Spleen (tissue), 11 donors: ENCODE measurements around the gene CHIA. TPM values are rescaled to one million over a fixed set of nuclear protein-coding genes. Genes with fewer than 3 reads are reported as not detected.

Experiments
- DNase-seq: peaks from one replicate; pipeline ENCODE4 v3.0.0-alpha.2; 2020
- H3K27ac ChIP-seq, 8 donors: fragments of 200-600 bp; sonication (generic) in 7 of 8; 1 replicate in 4 of 8; 2 replicates in 4 of 8; pipeline versions ENCODE4 v1.5.0 to v1.8.0; 2016 to 2021; ENCODE audit warnings: inconsistent platforms in 4 of 8, mild to moderate bottlenecking in 4 of 8, moderate library complexity in 1 of 8
- H3K27me3 ChIP-seq, 7 donors: fragments of 200-600 bp; sonication (generic) in 6 of 7; replicated peaks in 1 of 7; 1 replicate in 4 of 7; 2 replicates in 3 of 7; pipeline versions ENCODE4 v1.5.0 to v1.8.0; 2016 to 2021; ENCODE audit warnings: inconsistent platforms in 3 of 7, mild to moderate bottlenecking in 1 of 7
- H3K36me3 ChIP-seq, 6 donors: fragments of 200-600 bp; sonication (generic) in 5 of 6; 1 replicate in 4 of 6; 2 replicates in 2 of 6; pipeline versions ENCODE4 v1.5.0 to v1.8.0; 2016 to 2021; ENCODE audit warnings: inconsistent platforms in 2 of 6
- H3K4me1 ChIP-seq, 6 donors: fragments of 200-600 bp; sonication (generic) in 5 of 6; 1 replicate in 3 of 6; 2 replicates in 3 of 6; pipeline versions ENCODE4 v1.5.0 to v1.8.0; 2016 to 2021; ENCODE audit warnings: inconsistent platforms in 3 of 6
- H3K4me3 ChIP-seq, 8 donors: fragments of 200-600 bp; sonication (generic) in 7 of 8; 1 replicate in 4 of 8; 2 replicates in 4 of 8; pipeline versions ENCODE4 v1.5.0 to v1.8.0; 2016 to 2021; ENCODE audit warnings: inconsistent platforms in 4 of 8, mild to moderate bottlenecking in 4 of 8, moderate library complexity in 2 of 8
- H3K9me3 ChIP-seq, 8 donors: fragments of 200-600 bp; sonication (generic) in 7 of 8; 1 replicate in 4 of 8; 2 replicates in 4 of 8; pipeline versions ENCODE4 v1.5.0 to v1.8.0; 2016 to 2021; ENCODE audit warnings: inconsistent platforms in 4 of 8
- POLR2A ChIP-seq, 3 donors: fragments of 450-650 bp; IDR thresholded peaks; one replicate each; pipeline ENCODE4 v1.5.1; 2017; ENCODE audit warnings: antibody characterized with exemption in 3 of 3, mild to moderate bottlenecking in 1 of 3
- POLR2AphosphoS5 ChIP-seq, 3 donors: sonication (generic); formaldehyde crosslinking; IDR thresholded peaks; one replicate each; pipeline ENCODE4 v1.5.1; 2017; ENCODE audit warnings: antibody characterized with exemption in 3 of 3
- WGBS, 5 donors: extraction: QIAGEN DNeasy Blood & Tissue Kit in 3 of 5; methylation state at CpG; one replicate each; pipeline versions ENCODE4 v1.1.5 to v1.1.7; 2013 to 2018; 5-methylcytosine and 5-hydroxymethylcytosine counted together
- intact Hi-C: fragments of 100-400 bp; cut with DNase I; formaldehyde crosslinking; loops from one replicate; pipeline ENCODE4 v1.15.0; 2023; ENCODE audit warnings: low total_unique reads
- polyA plus RNA-seq, 3 donors: library from polyadenylated mRNA; stranded (reverse); fragments of 200-250 nt; gene quantifications; one replicate each; pipeline ENCODE4 v1.2.1, GENCODE V29; 2013
- total RNA-seq, 7 donors: library from RNA; depleted of rRNA in 3 of 7; stranded (reverse); fragments of >200 nt in 3 of 7; fragmentation: NEBNext Ultra II Directional in 4 of 7; extraction: Animal tissue kit (Norgen Biotek cat#: 25700) in 4 of 7; gene quantifications; one replicate each; pipeline versions ENCODE4 v1.1.0 to v1.2.1, GENCODE V29; 2016 to 2021
- TF ChIP-seq, protein P1 (sequence below), 11 experiments: fragments of 200-600 bp in 7 of 11; fragments of 450-650 bp in 4 of 11; sonication (generic) in 4 of 11; IDR thresholded peaks in 8 of 11; conservative IDR thresholded peaks in 3 of 11; 1 replicate in 7 of 11; 2 replicates in 4 of 11; pipeline versions ENCODE4 v1.4.0 to v1.8.0; 2016 to 2021; ENCODE audit warnings: antibody characterized with exemption in 11 of 11, inconsistent platforms in 4 of 11, mild to moderate bottlenecking in 1 of 11
- donor health status: healthy with polysubstance abuse.
- donor health status: DM: no; HTN: no; CAD: no; lungs with moderate emphysema.
- donor health status: DM: no; HTN: no; CAD: no.
- donor health status: Bipolar disorder and iron deficiency.
- donor health status: healthy.
- donor health status: DM: no; HTN: no; CAD: no.
- donor health status: DM: yes; HTN: yes; CAD: no.

CHIA gene
- total and polyA plus RNA-seq, 10 donors, result 0.14 TPM; not detected in 9

DNA sequence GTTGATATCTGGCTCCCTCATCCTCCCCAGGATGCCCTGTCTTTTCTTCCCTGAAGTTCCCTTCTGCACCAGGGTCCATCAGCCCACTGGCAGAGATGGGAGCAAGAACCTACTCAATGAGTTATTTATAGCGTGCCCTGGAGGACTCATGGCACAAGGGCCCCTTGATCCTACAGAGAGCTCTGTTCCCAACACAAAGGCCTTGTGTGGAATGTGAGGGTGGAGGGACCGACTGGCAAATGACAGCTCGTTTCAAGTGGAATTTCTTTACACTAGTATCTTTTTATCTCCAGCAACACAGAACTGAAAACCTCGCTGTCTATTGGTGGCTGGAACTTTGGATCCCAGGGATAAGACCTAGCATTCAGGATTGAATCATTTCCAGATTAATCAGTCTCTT lies 40.7 kb upstream of the CHIA start:
- DNase-seq, result no peak
- Histone ChIP-seq H3K36me3 (no peaks in the 10 kb centered on the region), H3K4me3 (no peak overlapping the region), H3K9me3 (no peaks in the 10 kb centered on the region), H3K27ac (no peak overlapping the region), H3K27me3 (no peaks in the 10 kb centered on the region), H3K4me1 (peaks cover 0 to 3% (median 0%) of the 10 kb centered on the region in 6 donors)
- WGBS, 5 donors, result 76 to 90% (median 89%) methylated on average over 4 of the region's 4 CpGs
- intact Hi-C loops, result no loop called here
- no peak for TF ChIP-seq POLR2A (IDR thresholded peaks at IDR 0.05)
- TF ChIP-seq, protein P1, sequence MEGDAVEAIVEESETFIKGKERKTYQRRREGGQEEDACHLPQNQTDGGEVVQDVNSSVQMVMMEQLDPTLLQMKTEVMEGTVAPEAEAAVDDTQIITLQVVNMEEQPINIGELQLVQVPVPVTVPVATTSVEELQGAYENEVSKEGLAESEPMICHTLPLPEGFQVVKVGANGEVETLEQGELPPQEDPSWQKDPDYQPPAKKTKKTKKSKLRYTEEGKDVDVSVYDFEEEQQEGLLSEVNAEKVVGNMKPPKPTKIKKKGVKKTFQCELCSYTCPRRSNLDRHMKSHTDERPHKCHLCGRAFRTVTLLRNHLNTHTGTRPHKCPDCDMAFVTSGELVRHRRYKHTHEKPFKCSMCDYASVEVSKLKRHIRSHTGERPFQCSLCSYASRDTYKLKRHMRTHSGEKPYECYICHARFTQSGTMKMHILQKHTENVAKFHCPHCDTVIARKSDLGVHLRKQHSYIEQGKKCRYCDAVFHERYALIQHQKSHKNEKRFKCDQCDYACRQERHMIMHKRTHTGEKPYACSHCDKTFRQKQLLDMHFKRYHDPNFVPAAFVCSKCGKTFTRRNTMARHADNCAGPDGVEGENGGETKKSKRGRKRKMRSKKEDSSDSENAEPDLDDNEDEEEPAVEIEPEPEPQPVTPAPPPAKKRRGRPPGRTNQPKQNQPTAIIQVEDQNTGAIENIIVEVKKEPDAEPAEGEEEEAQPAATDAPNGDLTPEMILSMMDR (IDR thresholded peaks at IDR 0.05 in 8 of 11, conservative IDR thresholded peaks at IDR 0.05 in 3 of 11), result no peak
- TF ChIP-seq POLR2AphosphoS5 (IDR thresholded peaks at IDR 0.05), result no peak

DNA sequence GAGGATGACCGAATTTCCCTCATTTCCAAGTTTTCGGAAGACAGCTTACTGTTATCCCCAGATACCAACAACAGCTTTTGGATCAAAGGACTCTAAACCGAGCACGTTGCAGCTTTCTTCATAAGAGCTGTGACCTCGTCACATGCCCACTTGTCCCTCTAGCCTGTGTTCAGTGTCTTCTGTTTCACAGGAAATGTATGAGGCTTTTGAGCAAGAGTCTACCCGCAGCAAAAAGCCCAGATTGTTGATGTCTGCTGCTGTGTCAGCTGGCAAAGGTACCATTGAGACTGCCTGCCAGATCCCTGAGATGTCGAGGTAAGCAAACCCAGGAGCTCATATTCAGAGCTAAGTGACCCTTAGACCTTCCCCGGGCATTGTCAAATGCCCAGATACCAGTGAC lies 39.1 kb upstream of the CHIA start:
- intact Hi-C loops, result no loop called here
- Histone ChIP-seq H3K4me1 (peaks cover 0 to 3% (median 0%) of the 10 kb centered on the region in 6 donors), H3K27ac (no peak overlapping the region), H3K36me3 (no peaks in the 10 kb centered on the region), H3K9me3 (no peaks in the 10 kb centered on the region), H3K4me3 (no peak overlapping the region), H3K27me3 (no peaks in the 10 kb centered on the region)
- no peak for DNase-seq
- TF ChIP-seq, protein P1 (IDR thresholded peaks at IDR 0.05 in 8 of 11, conservative IDR thresholded peaks at IDR 0.05 in 3 of 11), result no peak
- TF ChIP-seq POLR2A (IDR thresholded peaks at IDR 0.05) (no peak), POLR2AphosphoS5 (IDR thresholded peaks at IDR 0.05) (no peak)
- 68 to 77% (median 73%) methylated on average over 8 of the region's 8 CpGs for WGBS, 5 donors

DNA sequence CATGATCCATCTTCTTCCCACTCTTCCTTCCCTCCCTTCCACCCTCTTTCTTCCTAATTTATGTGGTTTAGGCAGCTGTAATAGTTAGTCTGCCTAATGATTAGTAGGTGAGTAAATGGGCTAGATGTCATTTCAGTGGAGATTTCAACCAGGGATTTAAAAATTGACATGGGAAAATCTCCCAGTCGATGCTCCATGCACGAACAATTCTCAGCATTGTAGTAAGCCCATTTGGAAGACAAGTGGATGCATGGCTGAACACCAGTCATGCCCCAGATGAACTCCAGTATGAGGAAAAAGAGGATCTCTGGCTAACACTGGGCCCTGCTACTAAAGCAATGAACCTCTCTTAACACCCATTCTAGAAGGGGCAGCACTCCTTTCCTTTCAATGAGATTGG lies 37.9 kb upstream of the CHIA start:
- 90 to 96% (median 94%) methylated on average over 2 of the region's 2 CpGs for WGBS, 5 donors
- no peaks in the 10 kb centered on the region for H3K27me3 ChIP-seq
- no peaks in the 10 kb centered on the region for H3K9me3 ChIP-seq
- no peak for DNase-seq
- H3K27ac ChIP-seq, result no peak overlapping the region
- TF ChIP-seq, protein P1 (IDR thresholded peaks at IDR 0.05 in 8 of 11, conservative IDR thresholded peaks at IDR 0.05 in 3 of 11), result no peak
- TF ChIP-seq POLR2AphosphoS5 (IDR thresholded peaks at IDR 0.05) (no peak), POLR2A (IDR thresholded peaks at IDR 0.05) (no peak)
- H3K4me3 ChIP-seq, result no peak overlapping the region
- intact Hi-C loops, result no loop called here
- H3K36me3 ChIP-seq, result no peaks in the 10 kb centered on the region
- H3K4me1 ChIP-seq, result peaks cover 0 to 3% (median 0%) of the 10 kb centered on the region in 6 donors

DNA sequence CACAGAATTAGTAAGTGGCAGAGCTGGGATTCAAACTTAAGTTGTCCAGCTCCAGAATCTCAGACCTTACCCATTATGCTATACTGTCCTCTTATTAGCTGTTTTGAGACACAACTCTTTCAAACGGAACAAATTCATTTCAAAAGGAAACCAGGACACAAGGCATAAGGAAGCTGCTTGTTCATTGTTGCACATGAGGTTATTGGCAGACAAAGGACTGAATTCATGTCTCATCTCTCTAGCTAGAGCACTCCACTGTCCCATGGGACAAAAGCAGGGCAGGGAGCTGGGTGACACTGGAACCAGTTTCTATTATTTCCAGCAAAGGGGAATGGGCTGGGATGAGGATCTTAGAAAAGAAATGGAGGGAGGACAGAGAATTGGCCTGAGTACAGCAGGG lies 36.8 kb upstream of the CHIA start:
- Histone ChIP-seq H3K27ac (no peak overlapping the region), H3K4me3 (no peak overlapping the region), H3K27me3 (no peaks in the 10 kb centered on the region), H3K9me3 (no peaks in the 10 kb centered on the region), H3K36me3 (no peaks in the 10 kb centered on the region), H3K4me1 (peaks cover 0 to 3% (median 0%) of the 10 kb centered on the region in 6 donors)
- 61 to 84% (median 79%) methylated on average over 1 of the region's 1 CpG for WGBS, 5 donors
- TF ChIP-seq POLR2A (IDR thresholded peaks at IDR 0.05) (no peak), POLR2AphosphoS5 (IDR thresholded peaks at IDR 0.05) (no peak)
- TF ChIP-seq, protein P1 (IDR thresholded peaks at IDR 0.05 in 8 of 11, conservative IDR thresholded peaks at IDR 0.05 in 3 of 11), result no peak
- intact Hi-C loops, result no loop called here
- DNase-seq, result no peak
